HG02981 (cell line): ENCODE data around the gene CAMTA1.

Experiments used
- ATAC-seq: cut with Tn5 transposase; IDR thresholded peaks from one replicate; pipeline ENCODE4 v1.9.1; 2021; ENCODE audit warnings: mild to moderate bottlenecking, moderate library complexity; ENCODE audit not compliant: unreplicated experiment

The CAMTA1 gene

GRCh38 chr1:7348073-7348472, 562.8 kb downstream of the CAMTA1 start:
- no peak for ATAC-seq

- ATAC-seq: no peak
Observed at GRCh38 chr1:7348580-7348979, 563.3 kb downstream of the CAMTA1 start.

DNA sequence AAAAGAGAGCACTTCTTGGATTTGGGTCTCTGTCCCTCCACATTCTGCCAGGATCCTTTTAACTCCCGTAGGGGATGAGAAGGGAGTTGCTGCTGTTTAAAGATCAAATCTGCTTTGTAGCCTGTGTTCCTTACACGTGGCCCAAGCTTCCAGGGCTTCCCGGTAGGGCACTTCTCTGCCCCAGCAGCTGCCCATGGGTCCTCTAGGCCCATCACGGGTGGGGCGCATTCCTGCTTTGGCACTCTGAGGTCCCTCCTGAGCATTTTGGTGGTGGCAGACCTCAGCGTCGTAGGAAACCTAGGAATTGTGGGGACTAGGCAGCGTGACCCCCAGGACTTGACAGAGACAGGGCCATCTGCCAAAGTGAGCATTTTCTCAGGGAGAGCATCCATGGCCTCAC, 565.5 kb downstream of the CAMTA1 start:
- no peak for ATAC-seq

- no peak for ATAC-seq
Observed at GRCh38 chr1:7351649-7352048, 566.4 kb downstream of the CAMTA1 start.

- no peak for ATAC-seq
Observed at GRCh38 chr1:7352364-7352763, 567.1 kb downstream of the CAMTA1 start.

DNA sequence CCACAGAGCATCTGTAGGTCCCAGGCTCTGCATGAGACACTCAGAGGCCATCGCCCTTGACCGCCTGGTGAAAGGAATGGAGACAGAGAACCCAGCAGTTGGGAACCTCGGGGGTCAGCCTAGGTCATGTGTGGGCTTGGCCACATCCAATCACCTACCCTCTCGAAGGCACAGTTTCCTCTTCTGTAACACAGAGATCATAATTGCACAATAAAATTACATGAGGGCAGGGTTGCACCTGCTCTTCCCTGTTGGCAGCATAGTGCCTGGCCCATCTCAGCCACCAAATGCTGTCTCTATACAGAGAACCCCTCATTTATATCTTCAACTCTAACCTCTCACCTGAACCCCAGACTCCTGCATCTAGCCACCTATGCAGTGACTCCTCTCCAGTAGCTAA, 567.7 kb downstream of the CAMTA1 start:
- no peak for ATAC-seq

GRCh38 chr1:7355646-7356045, 570.4 kb downstream of the CAMTA1 start:
- ATAC-seq: no peak

DNA sequence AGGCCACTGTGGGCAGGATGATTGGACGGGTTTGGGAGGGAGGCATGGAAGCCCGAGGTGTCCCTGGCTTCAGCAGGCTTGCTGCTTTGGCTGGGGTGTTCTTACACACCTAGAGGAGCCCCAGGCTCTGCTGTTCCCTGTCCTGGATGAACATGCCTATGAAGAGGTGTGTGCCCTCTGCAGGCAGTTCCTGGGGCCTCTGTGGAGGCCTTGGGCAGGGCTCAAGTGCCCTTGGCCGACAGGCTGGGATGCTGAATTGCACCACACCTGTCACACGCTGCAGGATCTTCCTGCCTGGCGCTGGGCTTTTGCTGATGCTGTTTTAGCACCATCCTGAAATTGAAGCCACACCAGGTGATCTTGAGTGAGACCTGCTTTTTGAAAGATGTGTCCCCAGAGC, 570.8 kb downstream of the CAMTA1 start:
- ATAC-seq: no peak

GRCh38 chr1:7358425-7358824, 573.2 kb downstream of the CAMTA1 start:
- no peak for ATAC-seq

DNA sequence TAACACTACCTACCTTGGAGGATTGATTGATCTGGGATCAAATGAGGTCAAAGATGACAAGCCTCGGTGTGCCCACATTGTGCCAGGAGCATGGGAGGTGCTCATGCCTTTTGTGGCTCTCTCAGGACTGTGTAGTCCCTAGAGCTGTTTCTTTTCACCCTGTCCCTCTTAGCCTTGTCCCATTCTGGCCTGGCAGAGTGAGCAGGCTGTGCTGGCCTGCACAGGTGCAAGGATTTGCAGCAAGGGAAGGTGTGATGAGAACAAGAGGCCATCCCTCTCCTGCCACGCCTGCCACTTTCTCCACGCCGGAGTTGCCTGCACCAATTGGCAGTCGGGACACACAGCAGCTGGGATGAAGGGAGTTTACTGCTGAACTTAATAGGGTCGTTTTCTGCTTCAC, 575.3 kb downstream of the CAMTA1 start:
- no peak for ATAC-seq

- no peak for ATAC-seq
Observed at GRCh38 chr1:7362947-7363346, 577.7 kb downstream of the CAMTA1 start.

DNA sequence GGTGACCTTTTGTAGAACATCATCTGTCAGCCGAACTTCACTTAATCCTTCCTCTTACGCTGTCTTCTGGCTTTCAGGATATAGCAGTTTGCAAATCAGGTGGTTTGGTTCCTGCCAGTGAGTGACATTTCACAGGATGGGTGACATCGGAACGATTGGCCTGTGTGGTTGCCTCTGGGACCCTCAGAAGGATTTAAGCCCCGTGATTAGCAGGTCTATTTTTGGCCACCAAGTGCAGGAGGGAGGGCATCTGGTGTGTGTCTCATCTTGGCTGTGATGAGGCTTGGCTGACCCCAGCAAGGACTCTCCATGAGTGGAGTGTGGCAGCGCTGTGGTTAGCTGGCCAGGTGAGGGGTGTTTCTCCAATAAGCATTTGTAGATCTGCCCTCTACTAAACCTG, 578.2 kb downstream of the CAMTA1 start:
- ATAC-seq: no peak

GRCh38 chr1:7365706-7366105, 580.5 kb downstream of the CAMTA1 start:
- no peak for ATAC-seq

DNA sequence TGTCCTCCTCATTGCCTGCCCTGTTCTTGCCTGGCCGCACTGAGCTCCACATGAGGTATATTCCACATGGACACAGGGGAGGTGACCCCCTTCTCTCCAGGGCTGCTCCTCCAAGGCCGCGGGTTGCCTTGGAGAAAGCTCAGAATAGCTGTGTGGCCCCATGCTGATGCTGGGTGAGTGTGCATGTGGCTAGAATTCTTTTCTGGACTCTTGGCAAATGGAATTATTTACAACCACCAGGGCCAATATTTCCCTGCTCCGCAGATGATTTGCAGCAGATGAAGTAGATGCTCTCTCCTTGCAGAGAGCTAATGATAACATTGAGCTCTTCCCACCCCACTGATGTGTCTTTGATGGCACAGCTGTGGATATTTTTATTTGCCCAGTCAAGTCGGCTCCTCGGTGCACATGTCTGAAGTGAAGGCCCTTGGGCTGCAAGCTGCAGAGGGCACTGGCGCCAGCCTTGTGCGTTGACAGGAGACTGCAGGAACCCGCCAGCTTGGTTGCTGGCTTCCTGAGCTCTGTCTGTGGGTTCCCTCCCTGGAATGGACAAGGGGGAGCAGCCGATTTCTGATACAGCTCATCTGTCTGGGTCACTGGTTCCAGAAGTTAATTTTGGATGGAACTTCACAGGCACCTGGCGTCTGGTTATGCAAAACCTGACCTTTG, 581.2 kb downstream of the CAMTA1 start:
- no peak for ATAC-seq

- ATAC-seq: no peak
Observed at GRCh38 chr1:7366955-7367665, 581.9 kb downstream of the CAMTA1 start.

GRCh38 chr1:7369866-7370265, 584.6 kb downstream of the CAMTA1 start:
- ATAC-seq: no peak

- no peak for ATAC-seq
Observed at GRCh38 chr1:7371926-7372325, 586.7 kb downstream of the CAMTA1 start.

DNA sequence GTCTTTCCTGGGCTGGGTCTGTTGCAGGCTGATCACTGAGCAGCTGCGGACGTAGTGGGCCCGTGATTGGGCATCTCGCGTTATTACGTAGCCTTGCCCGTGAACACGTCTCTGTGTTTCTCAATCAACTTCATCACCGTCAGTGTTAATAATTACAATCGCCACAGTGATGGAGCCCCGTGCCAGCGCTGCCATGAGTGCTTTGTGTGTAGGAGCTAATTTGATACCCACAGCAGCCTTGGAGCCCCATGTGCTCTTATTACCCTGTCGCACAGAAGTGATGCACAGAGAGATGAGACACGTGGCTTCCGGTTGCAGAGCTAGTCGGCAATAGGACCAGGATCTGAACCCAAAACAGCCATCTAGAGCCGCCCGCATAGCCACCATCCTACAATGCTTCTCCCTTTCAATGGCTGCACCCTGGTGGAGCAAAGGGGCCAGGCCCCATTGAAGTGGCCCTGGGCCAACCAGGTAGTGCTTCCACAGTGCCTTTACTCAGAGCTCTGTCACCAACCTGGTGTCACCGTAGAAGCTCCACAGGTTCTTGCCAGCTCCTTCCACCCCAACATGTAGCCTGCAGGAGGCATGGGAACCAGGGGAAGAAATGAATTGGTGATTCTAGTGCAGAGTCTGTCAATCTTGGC, 587.3 kb downstream of the CAMTA1 start:
- ATAC-seq: no peak

- no peak for ATAC-seq
Observed at GRCh38 chr1:7373251-7373650, 588.0 kb downstream of the CAMTA1 start.

GRCh38 chr1:7373876-7374562, 588.8 kb downstream of the CAMTA1 start:
- no peak for ATAC-seq

GRCh38 chr1:7374563-7375160, 589.4 kb downstream of the CAMTA1 start:
- ATAC-seq: no peak
